GM23248 (cell line): ENCODE data around the gene LKAAEAR1. TPM values are rescaled to one million over a fixed set of nuclear protein-coding genes. Genes with fewer than 3 reads are reported as not detected.

ENCODE experiments used
- DNase-seq: peaks from one replicate; pipeline ENCODE4 v3.0.0-alpha.2; 2015
- H2AFZ ChIP-seq: fragments of 200-600 bp; sonication (generic); 2 replicates; pipeline ENCODE4 v1.6.1; 2016; ENCODE audit warnings: antibody characterized with exemption
- H3F3A ChIP-seq: fragments of 200-600 bp; sonication (generic); 2 replicates; pipeline ENCODE4 v1.6.1; 2016; ENCODE audit warnings: mild to moderate bottlenecking, antibody characterized with exemption, mixed run types; ENCODE audit not compliant: insufficient read depth
- H3K27ac ChIP-seq: fragments of 200-600 bp; sonication (generic); 2 replicates; pipeline ENCODE4 v1.5.1; 2016; ENCODE audit warnings: mild to moderate bottlenecking
- H3K27me3 ChIP-seq: fragments of 200-600 bp; sonication (generic); replicated peaks from 2 replicates; pipeline ENCODE4 v1.6.1; 2016; ENCODE audit warnings: mild to moderate bottlenecking; ENCODE audit not compliant: insufficient read depth
- H3K36me3 ChIP-seq: fragments of 200-600 bp; sonication (generic); 2 replicates; pipeline ENCODE4 v1.6.1; 2016; ENCODE audit warnings: low read depth, mild to moderate bottlenecking
- H3K4me1 ChIP-seq: fragments of 200-600 bp; sonication (generic); 2 replicates; pipeline ENCODE4 v1.6.1; 2016; ENCODE audit warnings: mild to moderate bottlenecking; ENCODE audit not compliant: insufficient read depth
- H3K4me2 ChIP-seq: fragments of 200-600 bp; sonication (generic); one replicate; pipeline ENCODE4 v1.6.1; 2016; ENCODE audit warnings: mild to moderate bottlenecking; ENCODE audit not compliant: unreplicated experiment
- H3K4me3 ChIP-seq: fragments of 200-600 bp; sonication (generic); 2 replicates; pipeline ENCODE4 v1.5.1; 2016; ENCODE audit warnings: mild to moderate bottlenecking
- H3K79me2 ChIP-seq: fragments of 200-600 bp; sonication (generic); 2 replicates; pipeline ENCODE4 v1.6.1; 2016; ENCODE audit warnings: mild to moderate bottlenecking; ENCODE audit not compliant: insufficient read depth
- H3K9ac ChIP-seq: fragments of 200-600 bp; sonication (generic); 2 replicates; pipeline ENCODE4 v1.6.1; 2016; ENCODE audit warnings: mild to moderate bottlenecking
- H3K9me2 ChIP-seq: fragments of 200-600 bp; sonication (generic); 2 replicates; pipeline ENCODE4 v1.6.1; 2016; ENCODE audit warnings: mixed run types, mild to moderate bottlenecking, moderate library complexity; ENCODE audit not compliant: insufficient read depth
- H3K9me3 ChIP-seq: fragments of 200-600 bp; sonication (generic); one replicate; pipeline ENCODE4 v1.6.1; 2017; ENCODE audit warnings: low read depth
- H4K20me1 ChIP-seq: fragments of 200-600 bp; sonication (generic); 2 replicates; pipeline ENCODE4 v1.6.0; 2016; ENCODE audit not compliant: insufficient read depth
- EZH2 ChIP-seq: fragments of 200-600 bp; sonication (generic); IDR thresholded peaks from 2 replicates; pipeline ENCODE4 v1.6.1; 2018; ENCODE audit warnings: antibody characterized with exemption, mild to moderate bottlenecking; ENCODE audit not compliant: insufficient read depth, poor library complexity, severe bottlenecking
- EZH2phosphoT487 ChIP-seq: fragments of 200-600 bp; sonication (generic); IDR thresholded peaks from 2 replicates; pipeline ENCODE4 v1.6.1; 2018; ENCODE audit warnings: antibody characterized with exemption, moderate library complexity, mild to moderate bottlenecking, low read depth; ENCODE audit not compliant: insufficient read depth
- WGBS, 2 experiments: methylation state at CpG; one replicate each; pipeline ENCODE4 v1.1.6; 2015 to 2017; ENCODE audit warnings: low lambda C conversion rate in 2 of 2, low coverage in 1 of 2; ENCODE audit errors: missing lambda C conversion rate in 2 of 2; 5-methylcytosine and 5-hydroxymethylcytosine counted together
- in situ Hi-C: fragments of 300-500 bp; cut with MboI; formaldehyde crosslinking; loops from 2 replicates; pipeline ENCODE4 v1.15.0; 2020
- polyA plus RNA-seq: library from polyadenylated mRNA; unstranded; fragments of >200 nt; fragmentation: Nextera tagmentation; extraction: Ambion mirVana; gene quantifications from 2 replicates; pipeline ENCODE4 v1.2.1, GENCODE V29; 2016
- total RNA-seq: library from RNA; depleted of rRNA; stranded (reverse); fragments of >200 nt; shearing (Covaris generic); gene quantifications from 2 replicates; pipeline ENCODE4 v1.2.3, GENCODE V29; 2014

LKAAEAR1 gene
- total and polyA plus RNA-seq, 2 experiments from 2014 or later: 0.59 to 3.7 TPM

DNA sequence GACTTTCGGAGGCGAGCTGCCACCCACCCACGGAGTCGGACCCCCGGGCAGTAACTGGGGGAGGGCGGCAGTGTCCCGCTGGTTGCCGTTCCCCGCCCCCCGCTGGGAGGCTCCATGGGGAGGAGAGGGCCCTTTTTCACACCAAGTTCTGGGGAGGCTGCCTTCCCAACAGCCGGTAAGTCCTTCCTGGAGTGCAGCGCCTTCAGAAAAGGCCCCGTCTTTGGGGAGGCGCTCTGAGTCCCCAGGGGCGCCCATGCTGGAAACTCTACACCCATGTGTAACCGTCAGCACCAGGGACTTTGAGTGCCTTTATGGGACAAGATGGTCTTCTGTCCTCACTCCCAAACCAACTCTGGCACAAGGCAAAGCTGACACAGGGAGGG, 34.3 kb downstream of the LKAAEAR1 start:
- in situ Hi-C loops: no loop called here
- Histone ChIP-seq H3K27ac (no peak overlapping the region), H3K9me3 (no peaks in the 10 kb centered on the region), H3F3A (no peaks in the 10 kb centered on the region), H2AFZ (no peak overlapping the region), H3K4me3 (no peak overlapping the region), H3K27me3 (no peaks in the 10 kb centered on the region), H3K4me2 (no peak overlapping the region), H3K36me3 (no peaks in the 10 kb centered on the region), H3K4me1 (peaks cover 3% of the 10 kb centered on the region; the same call in 1 of the 2 replicates), H4K20me1 (no peaks in the 10 kb centered on the region), H3K79me2 (no peaks in the 10 kb centered on the region), H3K9me2 (no peaks in the 10 kb centered on the region), H3K9ac (no peak overlapping the region)
- no peak for DNase-seq
- WGBS, 2 experiments: 43 to 49% methylated on average over 13 to 14 of the region's 16 CpGs
- no peak for TF ChIP-seq EZH2phosphoT487
- no peak for TF ChIP-seq EZH2

DNA sequence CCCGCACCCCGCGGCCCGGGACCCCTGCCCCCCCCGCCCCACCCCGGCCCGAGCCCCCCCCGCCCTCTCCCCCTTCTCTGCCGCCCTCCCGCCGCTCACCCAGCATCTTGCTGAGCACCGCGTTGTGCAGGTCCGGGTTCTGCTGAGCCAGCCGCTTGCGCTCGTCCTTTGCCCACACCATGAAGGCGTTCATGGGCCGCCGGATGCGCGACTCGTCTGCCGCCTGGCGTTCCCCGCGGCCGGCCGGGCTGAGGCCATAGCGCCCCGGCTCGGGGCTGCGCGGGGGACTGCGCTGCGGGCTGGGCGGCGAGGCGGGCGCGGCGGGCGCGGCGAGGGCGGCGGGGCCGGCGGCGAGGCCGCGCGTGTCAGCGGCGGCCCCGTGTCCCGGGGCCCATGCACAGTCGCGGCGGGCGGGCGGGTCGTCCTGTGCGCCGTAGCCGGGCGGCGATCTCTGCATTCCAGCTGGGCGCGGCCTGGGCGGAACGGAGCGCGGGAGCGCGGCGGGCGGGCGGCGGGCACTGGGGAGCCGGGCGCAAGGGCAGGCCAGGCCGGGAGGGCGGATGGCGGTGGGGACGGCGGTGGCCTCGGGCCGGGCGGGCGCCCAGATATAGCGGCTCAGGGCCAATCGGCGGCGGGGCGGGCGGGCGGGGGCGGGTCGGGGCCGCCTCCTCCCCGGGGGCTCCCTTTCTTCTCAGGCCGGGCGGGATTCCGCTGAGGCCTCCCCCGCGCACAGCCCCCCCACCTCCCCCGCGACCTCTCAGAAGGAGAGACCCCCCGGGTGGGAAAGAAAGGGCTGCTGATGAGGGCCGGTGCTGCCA, 34.9 kb downstream of the LKAAEAR1 start, which contains the start of gene SOX18:
TSS of gene SOX18 (minus strand) at position 580 of the 818 bp plus-strand sequence. CDS start at position 457, 123 bp downstream.
- H3K36me3 ChIP-seq: no peaks in the 10 kb centered on the region
- TF ChIP-seq EZH2: no peak
- TF ChIP-seq EZH2phosphoT487: no peak
- H3K9ac ChIP-seq: no peak within 1 kb of the TSS
- in situ Hi-C loops: no loop called here
- peaks cover 8% of the 10 kb centered on the region; the same call in 1 of the 2 replicates for H3K4me1 ChIP-seq
- no peak within 1 kb of the TSS for H2AFZ ChIP-seq
- no peaks in the 10 kb centered on the region for H4K20me1 ChIP-seq
- no peaks in the 10 kb centered on the region for H3K27me3 ChIP-seq
- no peak within 1 kb of the TSS for H3K4me3 ChIP-seq
- WGBS, 2 experiments: 2 to 4% methylated on average over 28 to 67 of the region's 111 CpGs
- H3K9me2 ChIP-seq: no peaks in the 10 kb centered on the region
- no peaks in the 10 kb centered on the region for H3K79me2 ChIP-seq
- no peaks in the 10 kb centered on the region for H3F3A ChIP-seq
- H3K4me2 ChIP-seq: no peak within 1 kb of the TSS
- DNase-seq: peak; percentile 66
- no peaks in the 10 kb centered on the region for H3K9me3 ChIP-seq
- H3K27ac ChIP-seq: no peak within 1 kb of the TSS

GRCh38 chr20:64048402-64049044, 35.7 kb downstream of the LKAAEAR1 start:
- Histone ChIP-seq H3K9me3 (no peaks in the 10 kb centered on the region), H3K9me2 (no peaks in the 10 kb centered on the region), H3K4me2 (no peak overlapping the region), H2AFZ (no peak overlapping the region), H3K27me3 (no peaks in the 10 kb centered on the region), H3K4me3 (no peak overlapping the region), H3K27ac (no peak overlapping the region), H4K20me1 (no peaks in the 10 kb centered on the region), H3K36me3 (no peaks in the 10 kb centered on the region), H3K79me2 (no peaks in the 10 kb centered on the region), H3F3A (peaks cover 5% of the 10 kb centered on the region), H3K9ac (no peak overlapping the region), H3K4me1 (peaks cover 8% of the 10 kb centered on the region; the same call in 1 of the 2 replicates)
- WGBS, 2 experiments: 12 to 35% methylated on average over 26 to 51 of the region's 101 CpGs
- in situ Hi-C loops: no loop called here
- no peak for DNase-seq
- TF ChIP-seq EZH2phosphoT487 (no peak), EZH2 (no peak)

GRCh38 chr20:64047968-64048401, 36.2 kb downstream of the LKAAEAR1 start:
- H3K4me2 ChIP-seq: no peak overlapping the region
- H3F3A ChIP-seq: peaks cover 6% of the 10 kb centered on the region
- WGBS, 2 experiments: 79 to 87% methylated on average over 36 to 49 of the region's 49 CpGs
- H3K27me3 ChIP-seq: no peaks in the 10 kb centered on the region
- H3K27ac ChIP-seq: no peak overlapping the region
- in situ Hi-C loops: no loop called here
- no peak for TF ChIP-seq EZH2phosphoT487
- no peak for TF ChIP-seq EZH2
- no peak overlapping the region for H2AFZ ChIP-seq
- no peak overlapping the region for H3K9ac ChIP-seq
- no peaks in the 10 kb centered on the region for H3K36me3 ChIP-seq
- H4K20me1 ChIP-seq: no peaks in the 10 kb centered on the region
- H3K9me2 ChIP-seq: no peaks in the 10 kb centered on the region
- H3K79me2 ChIP-seq: no peaks in the 10 kb centered on the region
- H3K9me3 ChIP-seq: no peaks in the 10 kb centered on the region
- DNase-seq: no peak
- H3K4me3 ChIP-seq: no peak overlapping the region
- peaks cover 8% of the 10 kb centered on the region; the same call in 1 of the 2 replicates for H3K4me1 ChIP-seq
